Fibroblast of skin of abdomen (primary cell): Measurements from ENCODE around the gene INTS4.
"Not testable (repeated sequence)": the region's sequence is repeated elsewhere in the genome, so short reads cannot be mapped to it uniquely, and the experiment has no call there.

ENCODE experiments used
- DNase-seq: peaks from one replicate; pipeline ENCODE4 v3.0.0-alpha.2; 2013

The INTS4 gene

DNA sequence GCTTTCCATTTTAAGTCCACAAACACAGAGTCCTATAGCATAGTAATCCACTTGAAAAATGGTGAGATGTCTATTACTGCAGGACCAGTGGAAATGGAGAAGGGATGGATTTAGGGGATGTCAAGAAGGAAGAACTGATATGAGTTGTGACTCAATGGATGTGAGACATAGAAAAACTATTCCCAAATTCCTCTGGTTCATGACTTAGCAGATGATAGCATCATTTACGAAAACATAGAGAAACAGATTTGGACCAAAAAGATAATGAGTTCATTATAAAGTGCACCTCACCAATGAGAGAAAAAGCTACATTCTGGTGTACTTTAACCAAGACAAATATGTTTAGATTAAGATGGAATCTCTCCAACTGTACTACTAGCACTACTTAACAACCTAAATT is 51.2 kb downstream of the INTS4 start:
- DNase-seq, result peak; percentile 14

DNA sequence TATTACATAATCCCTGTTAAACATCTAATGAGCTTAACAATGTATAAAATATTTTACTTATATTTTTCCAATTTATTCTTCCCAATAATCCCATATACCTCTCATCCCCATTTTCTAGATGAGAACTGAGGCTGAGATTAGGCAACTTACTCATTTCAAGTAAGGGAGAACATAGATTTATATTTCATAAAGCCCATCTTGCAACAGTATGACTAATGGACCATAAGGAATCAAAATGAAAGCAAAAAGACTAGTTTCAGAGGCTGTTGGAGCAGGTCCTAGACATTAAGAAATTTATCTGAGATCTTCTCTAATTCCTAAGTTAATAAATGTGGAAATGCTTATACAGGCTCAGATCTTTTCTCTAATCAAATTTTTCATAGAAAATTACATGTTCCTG is 52.0 kb downstream of the INTS4 start:
- peak; percentile 1 for DNase-seq

- DNase-seq, result not testable (repeated sequence)
Measured at GRCh38 chr11:77933596-77933995, 60.9 kb downstream of the INTS4 start.

- peak; percentile 6 for DNase-seq
Measured at GRCh38 chr11:77930334-77931208, 63.9 kb downstream of the INTS4 start.

DNA sequence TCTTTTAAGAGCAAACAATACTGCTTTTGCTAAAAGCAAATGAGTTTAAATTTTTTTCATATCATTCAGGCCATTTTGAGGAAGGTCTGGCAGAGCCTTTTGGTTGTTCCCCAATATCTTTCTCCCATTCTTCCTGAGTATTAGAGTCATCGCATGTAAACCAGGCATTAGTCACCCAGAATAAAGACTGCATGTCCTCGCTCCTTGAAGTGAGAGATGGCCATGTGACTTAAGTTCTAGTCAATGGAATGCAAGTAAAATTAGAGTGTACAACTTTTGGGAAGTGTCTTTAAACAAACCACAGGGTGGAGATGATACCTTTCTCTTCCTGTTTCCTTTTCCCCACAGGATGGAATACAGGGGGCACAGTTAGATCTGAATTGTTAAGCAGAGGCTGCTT is 76.8 kb downstream of the INTS4 start:
- DNase-seq, result not testable (repeated sequence)

DNA sequence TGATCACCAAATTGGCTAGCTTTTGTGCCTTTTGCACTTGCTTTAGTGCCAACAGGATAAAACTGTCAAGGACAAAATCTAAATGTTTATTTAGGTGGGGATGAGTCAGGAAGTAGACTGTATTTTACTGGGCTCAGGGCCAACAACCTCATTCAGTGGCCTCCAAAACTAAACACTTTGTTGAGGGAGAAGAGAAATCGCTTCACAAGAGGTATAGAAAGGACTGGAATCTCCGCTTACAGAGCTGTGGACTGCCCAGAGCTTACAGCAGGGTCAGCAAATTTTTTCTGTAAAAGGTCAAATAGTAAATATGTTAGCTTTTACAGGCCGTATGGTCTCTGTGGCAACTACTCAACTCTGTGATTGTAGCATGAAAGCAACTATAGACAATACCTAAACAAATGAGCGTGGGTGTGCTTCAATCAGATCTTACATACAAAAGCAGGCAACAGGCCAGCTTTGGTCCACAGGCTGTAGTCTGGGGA is 80.1 kb downstream of the INTS4 start:
- DNase-seq, result peak; percentile 74

DNA sequence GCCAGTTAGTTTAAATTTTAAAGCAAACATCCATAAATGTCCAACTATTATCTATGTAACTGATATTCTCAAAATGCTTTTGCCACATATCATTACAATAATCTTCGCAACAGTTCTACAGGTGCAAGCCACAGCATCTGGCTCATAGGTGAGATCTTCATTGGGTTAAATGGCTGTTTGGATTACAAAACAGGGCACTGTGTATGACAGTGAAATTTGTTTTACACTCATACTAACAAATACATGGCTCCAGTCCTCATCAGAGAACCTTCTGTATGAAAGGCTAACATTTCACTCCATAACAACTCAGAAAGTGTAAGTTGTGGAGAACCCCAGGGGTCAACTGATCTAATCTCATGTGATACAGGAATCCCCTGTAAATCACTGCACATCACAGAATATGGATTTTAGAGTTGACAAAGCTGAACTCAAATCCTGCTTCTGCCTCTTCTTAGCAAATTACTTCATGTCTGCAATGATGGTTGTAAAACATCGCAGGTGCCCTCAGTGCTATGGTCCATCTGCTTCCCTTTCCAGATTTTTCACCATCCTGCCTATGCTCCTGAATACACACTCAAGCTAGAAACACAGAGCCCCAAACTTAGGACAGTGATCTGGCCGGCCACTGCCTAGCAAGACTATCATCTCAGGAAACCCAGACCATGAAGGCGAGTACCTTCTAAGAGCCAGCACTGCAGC is 80.7 kb downstream of the INTS4 start:
- DNase-seq, result not testable (repeated sequence)

GRCh38 chr11:77910828-77911227 is 83.6 kb downstream of the INTS4 start:
- DNase-seq, result peak; percentile 6

DNA sequence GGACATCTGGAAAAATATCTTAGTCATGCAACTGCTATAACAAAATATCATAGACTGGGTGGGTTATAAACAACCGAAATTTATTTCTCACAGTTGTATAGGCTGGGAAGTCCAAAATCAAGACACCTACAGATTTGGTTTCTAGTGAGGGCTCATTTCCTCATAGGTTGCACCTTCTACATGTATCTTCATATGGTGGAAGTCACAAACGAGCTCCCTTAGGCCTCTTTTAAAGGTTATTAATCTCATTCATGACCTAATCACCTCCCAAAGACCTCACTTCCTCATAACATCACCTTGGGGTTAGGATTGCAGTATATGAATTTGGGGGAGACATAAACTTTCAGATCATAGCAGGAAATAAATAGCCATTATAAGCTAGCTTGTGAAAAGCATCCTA is 85.2 kb downstream of the INTS4 start:
- DNase-seq, result no peak

- DNase-seq, result no peak
Measured at GRCh38 chr11:77908835-77909234, 85.6 kb downstream of the INTS4 start.

- DNase-seq, result not testable (repeated sequence)
Measured at GRCh38 chr11:77894949-77895348, 99.5 kb downstream of the INTS4 start.

DNA sequence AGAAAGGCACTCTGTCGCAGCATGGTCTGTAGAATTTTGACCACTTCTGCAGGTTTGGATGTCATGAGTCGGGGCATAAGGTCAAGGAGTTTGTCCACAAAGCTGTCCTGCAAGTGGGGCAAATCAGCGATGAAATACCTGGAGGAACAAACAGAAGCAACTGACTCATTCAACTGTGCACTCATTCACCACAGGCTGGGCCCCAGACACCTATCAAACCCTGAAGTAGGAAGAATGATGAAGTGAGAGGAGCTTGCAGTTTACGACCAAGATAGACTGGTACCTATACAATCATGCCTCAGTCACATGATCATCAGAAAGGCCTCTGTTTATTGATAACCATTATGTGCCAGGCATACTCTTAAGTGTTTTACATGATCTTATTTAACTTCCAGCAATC is 102.8 kb downstream of the INTS4 start:
- not testable (repeated sequence) for DNase-seq

- not testable (repeated sequence) for DNase-seq
Measured at GRCh38 chr11:77891256-77891655, 103.2 kb downstream of the INTS4 start.

GRCh38 chr11:77890619-77891056 is 103.8 kb downstream of the INTS4 start:
- DNase-seq, result peak; percentile 20

DNA sequence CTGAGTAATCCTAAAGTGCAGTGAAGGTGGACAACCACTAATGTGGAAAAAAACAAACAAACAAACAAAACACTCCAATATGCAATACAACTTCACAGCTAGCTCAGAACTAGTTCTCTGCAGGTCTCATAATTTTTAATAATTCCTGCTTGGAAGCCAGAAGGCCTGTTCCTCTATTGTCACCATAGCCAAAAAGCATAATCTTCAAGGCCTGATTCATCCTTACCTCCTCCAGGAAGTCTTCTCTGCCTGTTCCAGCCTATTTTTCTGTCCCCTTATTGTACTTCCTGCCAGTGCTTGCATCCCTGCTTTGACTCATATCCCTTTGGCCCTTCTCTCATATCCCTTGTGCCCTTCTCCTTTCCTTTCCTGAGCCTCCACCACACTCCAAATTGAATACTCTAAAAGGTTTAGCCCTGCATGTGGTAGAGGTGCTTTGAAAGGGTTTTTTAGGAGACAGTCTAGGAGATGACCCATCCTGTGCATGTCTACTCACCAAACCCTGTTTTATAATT is 104.3 kb downstream of the INTS4 start:
- not testable (repeated sequence) for DNase-seq

GRCh38 chr11:77889045-77889444 is 105.4 kb downstream of the INTS4 start:
- not testable (repeated sequence) for DNase-seq

GRCh38 chr11:77886401-77886800 is 108.1 kb downstream of the INTS4 start:
- DNase-seq, result no peak

DNA sequence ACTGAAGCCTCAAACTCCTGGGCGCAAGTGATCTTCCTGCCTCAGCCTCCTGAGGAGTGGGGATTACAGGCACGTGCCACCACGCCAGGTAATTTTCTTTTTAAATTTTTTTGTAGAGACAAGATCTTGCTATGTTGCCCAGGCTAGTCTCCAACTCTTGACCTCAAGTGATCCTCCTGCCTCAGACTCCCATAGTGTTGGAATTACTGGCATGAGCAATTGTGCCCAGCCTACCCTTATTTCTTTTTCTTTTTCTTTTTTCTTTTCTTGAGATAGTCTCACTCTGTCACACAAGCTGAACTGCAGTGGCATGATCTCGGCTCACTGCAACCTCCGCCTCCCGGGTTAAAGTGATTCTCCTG is 109.7 kb downstream of the INTS4 start:
- DNase-seq, result no peak

DNA sequence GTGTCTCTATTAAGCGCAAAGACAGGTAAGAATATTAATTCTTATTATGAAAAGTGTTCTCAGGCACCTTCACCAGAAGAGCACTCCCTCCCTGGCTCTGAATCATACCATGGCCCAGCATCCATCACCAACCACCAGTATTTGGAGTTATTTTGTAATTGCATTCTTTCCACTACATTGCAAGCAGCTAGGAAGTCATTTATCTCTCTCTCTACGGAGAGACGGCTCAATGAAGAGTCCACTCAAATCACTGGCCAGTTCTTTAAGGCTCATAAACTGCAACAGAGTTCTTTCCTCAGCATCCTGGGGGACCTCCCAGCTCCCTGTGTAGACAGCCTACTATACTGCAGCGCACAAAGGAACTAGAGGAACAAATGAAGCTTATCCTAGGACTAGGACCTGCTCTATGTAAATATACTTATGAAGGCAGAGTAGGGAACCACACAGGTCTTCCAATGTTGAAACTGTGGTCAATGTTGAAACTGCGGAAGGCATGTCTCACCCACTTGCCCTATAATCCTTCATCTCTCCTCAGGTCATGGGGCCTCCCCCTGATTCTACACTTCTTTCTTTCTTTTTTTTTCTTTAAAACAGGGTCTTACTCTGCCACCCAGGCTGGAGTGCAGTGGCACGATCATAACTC is 110.2 kb downstream of the INTS4 start:
- DNase-seq, result peak; percentile 83

- peak; percentile 60 for DNase-seq
Measured at GRCh38 chr11:77883775-77884174, 110.7 kb downstream of the INTS4 start.

- DNase-seq, result peak; percentile 42
Measured at GRCh38 chr11:77882396-77882795, 112.1 kb downstream of the INTS4 start.

DNA sequence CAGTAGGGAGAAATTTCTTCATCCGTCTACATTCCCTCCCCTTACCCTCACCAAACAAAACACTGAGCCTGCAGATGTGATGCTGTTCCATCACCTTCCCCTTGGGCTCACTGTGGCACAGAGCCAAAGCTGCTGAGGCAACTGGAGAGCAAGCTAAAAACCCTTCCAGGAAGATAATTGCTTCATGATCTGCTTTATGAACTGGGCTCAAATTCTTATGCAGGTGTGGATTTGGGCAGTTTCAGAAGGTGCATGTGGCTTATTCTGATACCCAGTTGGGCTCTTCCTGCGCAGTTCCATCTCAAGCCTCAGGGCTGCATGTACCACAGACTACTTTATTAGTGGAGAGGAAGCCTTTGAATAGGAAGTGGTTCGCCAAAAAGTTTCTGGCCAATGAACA is 115.2 kb downstream of the INTS4 start:
- DNase-seq, result peak; percentile 65

- peak; percentile 88 for DNase-seq
Measured at GRCh38 chr11:77878247-77878646, 116.2 kb downstream of the INTS4 start.
